T-helper 17 cell (primary cell): ENCODE data around the gene ELOVL7. TPM values are rescaled to one million over a fixed set of nuclear protein-coding genes. Genes with fewer than 3 reads are reported as not detected.

Experiments used
- ATAC-seq: fragments of 150-1000 bp; cut with Tn5 transposase; 2 replicates; pipeline ENCODE4 v1.10.0; 2021; ENCODE audit warnings: mild to moderate bottlenecking, moderate library complexity
- DNase-seq, 3 donors: peaks; one replicate each; pipeline versions ENCODE4 v3.0.0 to v3.0.0-alpha.2; 2020 to 2021
- H3K9me3 ChIP-seq: one replicate; pipeline ENCODE4 v1.7.0; 2013; ENCODE audit warnings: low read length, mild to moderate bottlenecking; ENCODE audit not compliant: control insufficient read depth, poor library complexity, severe bottlenecking
- H3K27ac Mint-ChIP-seq: one replicate; pipeline ENCODE4 v1.8.0; 2022; ENCODE audit warnings: mild to moderate bottlenecking, moderate library complexity, mixed read lengths
- H3K27me3 Mint-ChIP-seq: one replicate; pipeline ENCODE4 v1.8.0; 2022; ENCODE audit warnings: mixed read lengths
- H3K36me3 Mint-ChIP-seq: one replicate; pipeline ENCODE4 v1.8.0; 2022; ENCODE audit warnings: low read depth, mixed read lengths
- H3K4me1 Mint-ChIP-seq: one replicate; pipeline ENCODE4 v1.8.0; 2022; ENCODE audit warnings: mild to moderate bottlenecking, mixed read lengths
- H3K4me3 Mint-ChIP-seq: one replicate; pipeline ENCODE4 v1.8.0; 2022; ENCODE audit warnings: mild to moderate bottlenecking, moderate library complexity, mixed read lengths
- total RNA-seq, 4 donors: library from RNA in 2 of 4; stranded (reverse) in 2 of 4; gene quantifications; one replicate each; pipeline ENCODE4 v1.2.3 and lab custom pipeline; 2022 to 2026

Gene ELOVL7
- total RNA-seq, 2 donors from 2014 or later, result 2.0 to 40.1 TPM

DNA sequence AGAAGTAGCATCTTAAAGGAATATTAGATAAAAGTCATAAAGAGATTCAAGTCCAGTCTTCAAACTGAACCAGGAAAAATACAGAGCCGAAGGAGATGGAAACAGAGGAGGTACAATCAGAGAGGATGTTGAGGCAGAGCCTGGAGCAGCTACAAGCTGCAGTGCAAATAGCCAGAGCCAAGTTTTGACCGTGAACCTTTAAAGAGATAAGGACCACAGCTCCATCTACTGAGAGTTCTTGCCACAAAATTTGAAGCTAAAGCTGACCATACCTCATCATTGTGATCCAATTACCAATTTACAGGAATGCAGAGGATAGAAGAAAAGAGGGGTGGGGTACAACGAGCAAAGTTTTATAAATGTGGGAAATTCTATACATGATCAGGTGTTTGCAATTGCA lies 133.7 kb downstream of the ELOVL7 start:
- DNase-seq (no peak), ATAC-seq (no peak)
- no peaks in the 10 kb centered on the region for H3K4me1 Mint-ChIP-seq
- no peaks in the 10 kb centered on the region for H3K9me3 ChIP-seq
- no peaks in the 10 kb centered on the region for H3K36me3 Mint-ChIP-seq
- no peak overlapping the region for H3K27ac Mint-ChIP-seq
- H3K27me3 Mint-ChIP-seq, result peaks cover 6% of the 10 kb centered on the region
- H3K4me3 Mint-ChIP-seq, result no peak overlapping the region

DNA sequence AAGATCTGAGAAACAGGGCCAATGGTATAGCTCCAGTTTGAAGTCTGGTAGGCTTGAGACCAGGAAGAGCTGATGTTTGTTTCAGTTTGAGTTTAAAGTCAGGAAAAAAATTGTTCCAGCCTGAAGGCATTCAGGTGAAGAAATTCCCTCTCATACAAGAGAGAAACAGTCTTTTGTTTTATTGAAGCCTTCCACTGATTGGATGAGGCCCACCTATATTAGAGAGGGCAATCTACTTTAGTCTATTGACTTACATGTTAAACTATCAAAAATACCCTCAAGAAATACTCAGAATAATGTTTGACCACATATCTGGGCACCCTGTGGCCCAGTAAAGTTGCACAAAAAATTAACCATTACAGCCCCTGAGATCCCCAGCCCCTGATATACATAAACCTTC lies 138.9 kb downstream of the ELOVL7 start:
- H3K36me3 Mint-ChIP-seq, result no peaks in the 10 kb centered on the region
- peaks cover 13% of the 10 kb centered on the region for H3K4me1 Mint-ChIP-seq
- H3K9me3 ChIP-seq, result no peaks in the 10 kb centered on the region
- H3K27me3 Mint-ChIP-seq, result peaks cover 5% of the 10 kb centered on the region
- DNase-seq, result no peak
- no peak overlapping the region for H3K27ac Mint-ChIP-seq
- no peak overlapping the region for H3K4me3 Mint-ChIP-seq
- ATAC-seq, result no peak

DNA sequence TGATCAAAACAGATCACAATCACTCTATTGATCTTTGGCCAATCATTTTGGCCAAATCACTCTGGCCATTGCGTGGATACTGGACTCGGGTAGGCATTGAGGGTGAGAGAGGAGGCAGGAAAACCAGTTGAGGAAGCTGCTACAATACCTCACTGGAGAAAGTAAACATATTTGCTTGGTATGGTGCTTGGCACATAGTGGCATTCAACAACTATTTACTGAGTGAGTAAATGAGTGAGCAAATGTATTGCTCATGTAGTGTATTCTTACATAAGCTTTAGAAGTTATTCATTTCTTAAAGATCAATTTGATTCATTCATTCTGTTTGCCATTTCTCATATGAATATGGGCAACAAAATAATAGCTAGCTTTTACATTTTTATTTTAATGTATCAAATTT lies 140.1 kb downstream of the ELOVL7 start:
- DNase-seq, result no peak
- Mint-ChIP-seq H3K27me3 (peaks cover 5% of the 10 kb centered on the region), H3K4me3 (no peak overlapping the region), H3K4me1 (peaks cover 20% of the 10 kb centered on the region), H3K27ac (no peak overlapping the region), H3K36me3 (no peaks in the 10 kb centered on the region)
- H3K9me3 ChIP-seq, result no peaks in the 10 kb centered on the region
- ATAC-seq, result no peak

Other genes starting within 250 kb of the ELOVL7 start
- 1 to 10 TPM in 1 of 2 donors, under 1 TPM in 1; 0.77 to 1.4 TPM for gene DEPDC1B, start 144.1 kb downstream of the ELOVL7 start, total RNA-seq
- 1 to 10 TPM; 6.6 to 6.8 TPM for gene ERCC8, start 100.8 kb upstream of the ELOVL7 start, total RNA-seq
- 10 to 100 TPM; 10.5 to 14.5 TPM for gene NDUFAF2, start 100.9 kb upstream of the ELOVL7 start, total RNA-seq